ENCODE data around the gene CARNS1.
"Not testable (repeated sequence)": the region's sequence is repeated elsewhere in the genome, so short reads cannot be mapped to it uniquely, and the experiment has no call there.

The CARNS1 gene

GRCh38 chr11:67409781-67410368 is 5.6 kb upstream of the CARNS1 start:
- no peak for DNase-seq (ENCODE audit: low spot score)

GRCh38 chr11:67410369-67410831 is 5.1 kb upstream of the CARNS1 start:
- DNase-seq (ENCODE audit: low spot score): no peak

DNA sequence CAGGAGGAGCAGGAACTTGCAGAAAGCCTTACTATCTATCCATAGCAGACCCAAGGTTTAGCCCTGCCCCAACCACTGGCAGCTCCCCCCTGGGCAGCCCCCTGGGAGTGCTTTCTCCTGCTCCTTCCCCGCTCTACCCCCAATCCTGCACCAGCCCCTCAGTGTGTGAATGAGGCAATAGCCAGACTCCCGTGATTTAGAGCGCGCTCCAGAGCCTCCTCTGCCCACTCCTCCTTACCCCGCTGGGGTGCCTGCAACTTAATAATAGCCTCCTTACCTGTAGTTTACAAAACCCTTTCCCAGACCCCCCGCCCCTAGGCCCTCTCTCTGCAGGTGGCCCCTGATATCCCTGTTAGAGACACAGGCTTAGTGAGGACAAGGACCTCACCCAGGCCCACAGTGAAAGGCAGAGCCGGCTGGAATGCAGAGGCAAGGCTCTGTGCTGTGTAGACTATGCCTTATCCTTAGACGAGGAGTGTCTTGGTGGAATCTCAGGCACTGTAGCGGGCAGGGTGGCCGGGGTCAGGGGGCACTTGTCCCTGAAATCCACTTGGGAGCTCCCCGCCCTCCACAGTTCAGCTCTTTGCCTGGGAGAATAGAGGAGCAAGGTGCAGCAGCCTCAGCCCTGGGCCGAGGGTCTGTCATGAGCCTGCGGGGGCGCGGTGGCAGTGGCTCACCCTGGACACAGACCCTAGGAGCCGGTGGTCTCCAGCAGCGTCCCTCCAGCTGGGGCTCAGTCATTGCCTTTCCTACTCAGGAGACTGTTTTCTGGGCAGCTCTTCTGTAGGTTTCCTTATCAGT is 4.3 kb upstream of the CARNS1 start:
- DNase-seq (ENCODE audit: low spot score): no peak

GRCh38 chr11:67411785-67412152 is 3.7 kb upstream of the CARNS1 start:
- no peak for DNase-seq (ENCODE audit: low spot score)

- no peak for DNase-seq (ENCODE audit: low spot score)
Measured at GRCh38 chr11:67412495-67413179, 2.8 kb upstream of the CARNS1 start.

GRCh38 chr11:67413266-67413849 is 2.1 kb upstream of the CARNS1 start:
- no peak for DNase-seq (ENCODE audit: low spot score)

- DNase-seq (ENCODE audit: low spot score): peak; percentile 89
Measured at GRCh38 chr11:67416416-67417335, 1.2 kb downstream of the CARNS1 start.

- DNase-seq (ENCODE audit: low spot score): no peak
Measured at GRCh38 chr11:67417425-67417824, 1.9 kb downstream of the CARNS1 start.

GRCh38 chr11:67418476-67419281 is 3.2 kb downstream of the CARNS1 start:
- DNase-seq (ENCODE audit: low spot score): no peak

- DNase-seq (ENCODE audit: low spot score): no peak
Measured at GRCh38 chr11:67419325-67420049, 4.0 kb downstream of the CARNS1 start.

DNA sequence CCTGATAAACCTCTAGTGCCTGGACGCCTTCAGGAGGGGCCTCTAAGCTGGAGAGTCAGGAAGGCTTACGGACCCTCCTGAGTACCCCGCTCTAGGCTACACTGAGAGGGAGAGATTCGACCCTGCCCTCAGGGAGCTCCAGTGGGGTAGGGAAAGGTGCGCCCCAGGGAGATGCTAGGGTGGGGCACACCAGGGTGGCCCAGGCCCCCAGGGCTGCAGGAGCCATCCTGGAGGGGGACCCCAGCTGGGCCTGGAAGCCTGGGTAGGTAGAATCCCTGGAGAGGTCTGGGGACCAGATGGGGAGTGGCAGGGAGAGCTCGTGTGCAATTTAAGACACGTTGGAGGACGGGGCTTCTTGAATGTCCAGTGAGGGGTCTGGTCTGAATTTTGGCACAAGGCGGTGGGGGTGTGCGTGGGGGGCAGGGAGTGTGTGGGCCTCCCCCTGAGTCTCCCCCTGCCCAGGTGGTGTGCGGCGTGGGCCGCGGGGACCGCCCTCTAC is 4.7 kb downstream of the CARNS1 start:
- DNase-seq (ENCODE audit: low spot score): no peak

GRCh38 chr11:67420646-67421429 is 5.4 kb downstream of the CARNS1 start:
- DNase-seq (ENCODE audit: low spot score): peak; percentile 98

- no peak for DNase-seq (ENCODE audit: low spot score)
Measured at GRCh38 chr11:67421430-67422031, 6.1 kb downstream of the CARNS1 start.

DNA sequence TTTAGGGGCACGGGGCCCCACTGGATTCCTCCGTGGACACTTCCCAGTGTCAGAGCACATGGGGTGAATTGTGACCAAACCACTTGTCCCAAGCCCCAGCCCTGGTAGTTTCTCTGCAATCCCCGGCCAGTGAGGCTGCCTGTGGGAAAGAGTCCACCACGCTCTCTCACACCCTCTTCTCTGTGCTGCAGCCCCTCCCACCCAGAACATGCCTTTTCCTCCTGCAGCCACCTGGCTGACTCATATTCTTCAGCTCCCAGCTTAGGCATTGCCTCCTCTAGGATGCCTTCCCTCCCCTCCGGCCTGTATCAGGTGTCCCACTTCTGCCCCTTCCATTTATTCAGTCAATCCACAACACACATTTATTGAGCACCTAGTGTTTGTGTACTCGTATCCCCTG is 7.4 kb downstream of the CARNS1 start:
- no peak for DNase-seq (ENCODE audit: low spot score)

DNA sequence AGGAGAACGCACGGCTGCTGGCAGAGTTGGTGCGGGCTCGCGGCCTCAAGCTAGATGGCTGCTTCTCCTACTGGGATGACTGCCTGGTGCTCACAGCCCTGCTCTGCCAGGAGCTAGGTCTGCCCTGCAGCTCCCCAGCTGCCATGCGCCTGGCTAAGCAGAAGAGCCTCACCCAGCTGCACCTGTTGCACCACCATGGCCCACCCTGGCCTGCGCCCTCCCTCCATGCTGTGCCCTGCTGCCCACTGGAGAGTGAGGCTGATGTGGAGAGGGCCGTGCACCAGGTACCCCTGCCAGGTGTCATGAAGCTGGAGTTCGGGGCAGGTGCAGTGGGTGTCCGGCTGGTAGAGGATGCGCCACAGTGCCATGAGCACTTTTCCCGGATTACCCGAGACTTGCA is 8.0 kb downstream of the CARNS1 start:
- no peak for DNase-seq (ENCODE audit: low spot score)

DNA sequence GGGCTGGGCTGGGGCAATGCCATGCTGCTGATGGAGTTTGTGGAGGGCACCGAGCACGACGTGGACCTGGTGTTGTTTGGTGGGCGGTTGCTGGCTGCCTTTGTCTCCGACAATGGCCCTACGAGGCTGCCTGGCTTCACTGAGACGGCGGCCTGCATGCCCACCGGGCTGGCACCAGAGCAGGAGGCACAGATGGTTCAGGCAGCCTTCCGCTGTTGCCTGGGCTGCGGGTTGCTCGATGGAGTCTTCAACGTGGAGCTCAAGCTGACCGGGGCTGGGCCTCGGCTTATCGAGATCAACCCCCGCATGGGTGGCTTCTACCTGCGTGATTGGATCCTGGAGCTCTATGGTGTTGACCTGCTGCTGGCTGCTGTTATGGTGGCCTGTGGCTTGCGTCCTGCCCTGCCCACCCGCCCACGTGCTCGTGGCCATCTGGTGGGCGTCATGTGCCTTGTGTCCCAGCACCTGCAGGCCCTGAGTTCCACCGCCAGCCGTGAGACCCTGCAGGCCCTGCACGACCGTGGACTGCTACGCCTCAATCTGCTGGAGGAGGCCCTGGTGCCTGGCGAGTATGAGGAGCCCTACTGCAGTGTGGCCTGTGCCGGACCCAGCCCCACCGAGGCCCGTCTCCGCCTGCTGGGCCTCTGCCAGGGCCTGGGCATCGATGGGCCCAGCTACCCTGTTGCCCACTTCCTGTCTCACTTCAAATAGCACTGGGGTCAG is 8.6 kb downstream of the CARNS1 start:
- DNase-seq (ENCODE audit: low spot score): no peak

DNA sequence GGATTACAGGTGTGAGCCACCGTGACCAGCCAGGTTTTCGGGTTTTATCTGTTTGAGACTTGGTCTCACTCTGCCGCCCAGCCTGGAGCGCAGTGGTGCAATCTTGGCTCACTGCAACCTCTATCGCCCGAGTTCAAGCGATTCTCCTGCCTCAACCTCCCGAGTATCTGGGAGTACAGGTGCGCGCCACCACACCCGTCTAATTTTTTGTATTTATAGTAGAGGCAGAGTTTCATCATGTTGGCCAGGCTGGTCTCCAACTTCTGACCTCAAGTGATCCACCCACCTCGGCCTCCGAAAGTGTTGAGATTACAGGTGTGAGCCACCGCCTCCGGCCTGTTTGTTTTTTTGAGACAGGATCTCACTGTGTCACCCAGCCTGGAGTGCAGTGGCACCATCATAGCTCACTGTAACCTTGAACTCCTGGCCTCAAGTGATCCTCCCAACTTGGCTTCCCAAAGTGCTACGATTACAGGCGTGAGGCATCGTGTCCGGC is 11.9 kb downstream of the CARNS1 start:
- not testable (repeated sequence) for DNase-seq (ENCODE audit: low spot score)

All from CD4-positive, alpha-beta T cell treated with Interleukin-2 at 100 ng/mL for 4 hours (primary cell).